ENCODE results near the gene ATL2.
A peak's percentile ranks its signal among the peaks of the same experiment; 100 is the strongest.

Gene ATL2

DNA sequence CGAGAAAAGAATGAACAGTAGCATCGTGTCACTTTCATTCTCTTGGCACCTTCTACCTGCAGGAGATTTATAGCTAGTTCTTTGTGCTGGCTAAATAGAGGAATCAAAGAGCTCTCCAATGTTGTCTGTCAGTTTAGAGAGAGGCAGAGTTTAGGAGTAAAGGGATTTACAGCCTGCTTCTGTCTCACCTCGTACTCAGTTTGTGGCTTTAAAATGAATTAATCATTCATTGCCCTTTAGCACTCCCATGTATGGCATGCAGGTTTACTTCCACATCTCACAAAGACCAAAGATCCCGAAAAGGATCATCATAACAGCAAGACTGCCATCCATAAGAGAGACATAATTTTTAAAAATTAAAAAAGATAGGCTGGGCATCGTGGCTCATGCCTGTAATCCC is 42.4 kb upstream of the ATL2 start:
- H3K4me1 ChIP-seq (ENCODE audit: control insufficient read depth, insufficient read depth, low read length): no peaks in the 10 kb centered on the region
- ChIA-PET CTCF (interaction anchor here (0.7 kb wide), 1 partner anchor 29 kb away, joined by 3 read pairs; no protein-coding TSS in a partner anchor), POLR2A (no interaction called here)
- TF ChIP-seq ZNF747 (tag by site-specific recombination; IDR thresholded peaks at IDR 0.05) (no peak), RBAK (tag by site-specific recombination; IDR thresholded peaks at IDR 0.05) (no peak), ZBTB8A (tag by site-specific recombination; IDR thresholded peaks at IDR 0.05) (no peak), KLF8 (tag by site-specific recombination; IDR thresholded peaks at IDR 0.05) (no peak), EGR2 (tag by site-specific recombination; IDR thresholded peaks at IDR 0.05; ENCODE audit: low read depth) (no peak), KLF10 (tag by site-specific recombination; IDR thresholded peaks at IDR 0.05) (no peak), ZNF423 (tag by site-specific recombination; IDR thresholded peaks at IDR 0.05) (no peak), ZNF174 (tag by site-specific recombination; IDR thresholded peaks at IDR 0.05) (no peak), OVOL3 (tag by site-specific recombination; IDR thresholded peaks at IDR 0.05) (no peak), ZNF664 (tag by site-specific recombination; IDR thresholded peaks at IDR 0.05) (no peak)
- TF ChIP-seq, protein P1, sequence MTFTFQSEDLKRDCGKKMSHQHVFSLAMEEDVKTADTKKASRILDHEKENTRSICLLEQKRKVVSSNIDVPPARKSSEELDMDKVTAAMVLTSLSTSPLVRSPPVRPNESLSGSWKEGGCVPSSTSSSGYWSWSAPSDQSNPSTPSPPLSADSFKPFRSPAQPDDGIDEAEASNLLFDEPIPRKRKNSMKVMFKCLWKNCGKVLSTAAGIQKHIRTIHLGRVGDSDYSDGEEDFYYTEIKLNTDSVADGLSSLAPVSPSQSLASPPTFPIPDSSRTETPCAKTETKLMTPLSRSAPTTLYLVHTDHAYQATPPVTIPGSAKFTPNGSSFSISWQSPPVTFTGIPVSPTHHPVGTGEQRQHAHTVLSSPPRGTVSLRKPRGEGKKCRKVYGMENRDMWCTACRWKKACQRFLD (tag by site-specific recombination; IDR thresholded peaks at IDR 0.05): no peak
- no peaks in the 10 kb centered on the region for H3K36me3 ChIP-seq (ENCODE audit: control insufficient read depth in 2 of 2, insufficient read depth in 1 of 2, low read length in 2 of 2)
- no peak overlapping the region for H3K27ac ChIP-seq (ENCODE audit: extremely low read depth, low read depth, low read length)
- H3K4me3 ChIP-seq (ENCODE audit: low read depth, low read length): no peak overlapping the region
- no peaks in the 10 kb centered on the region for H3K9me3 ChIP-seq (ENCODE audit: control insufficient read depth, insufficient read depth, low read depth, low read length)

DNA sequence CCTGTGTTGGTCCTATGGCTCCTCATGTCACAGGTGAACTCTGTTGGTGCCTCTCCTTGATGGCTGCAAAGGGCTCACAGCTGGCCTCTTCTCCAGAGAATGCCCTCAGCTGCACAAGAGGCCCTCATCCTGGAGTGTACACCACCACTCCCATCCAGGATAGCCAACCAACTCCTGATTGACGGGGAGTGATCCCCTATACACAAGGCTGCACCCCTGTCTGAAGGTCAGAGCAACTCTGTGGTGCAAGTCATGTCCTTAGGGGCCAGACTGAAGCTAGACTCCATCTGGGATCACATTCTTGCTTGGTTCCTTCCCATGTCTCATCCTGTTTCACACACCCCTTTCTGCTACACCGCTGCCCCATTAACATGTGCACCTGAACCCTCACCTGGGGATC is 41.7 kb upstream of the ATL2 start:
- ChIA-PET CTCF (interaction anchor here (0.7 kb wide), 1 partner anchor 14 kb away, joined by 3 read pairs; no protein-coding TSS in a partner anchor), POLR2A (no interaction called here)
- TF ChIP-seq ZNF776 (tag by site-specific recombination; IDR thresholded peaks at IDR 0.05; ENCODE audit: borderline replicate concordance) (no peak), GLI4 (tag by site-specific recombination; IDR thresholded peaks at IDR 0.05) (no peak), GFI1B (tag by site-specific recombination; IDR thresholded peaks at IDR 0.05) (no peak)
- Histone ChIP-seq H3K27ac (ENCODE audit: extremely low read depth, low read depth, low read length) (no peak overlapping the region), H3K9me3 (ENCODE audit: control insufficient read depth, insufficient read depth, low read depth, low read length) (no peaks in the 10 kb centered on the region), H3K4me3 (ENCODE audit: low read depth, low read length) (no peak overlapping the region), H3K4me1 (ENCODE audit: control insufficient read depth, insufficient read depth, low read length) (no peaks in the 10 kb centered on the region), H3K36me3 (ENCODE audit: control insufficient read depth in 2 of 2, insufficient read depth in 1 of 2, low read length in 2 of 2) (no peaks in the 10 kb centered on the region)

DNA sequence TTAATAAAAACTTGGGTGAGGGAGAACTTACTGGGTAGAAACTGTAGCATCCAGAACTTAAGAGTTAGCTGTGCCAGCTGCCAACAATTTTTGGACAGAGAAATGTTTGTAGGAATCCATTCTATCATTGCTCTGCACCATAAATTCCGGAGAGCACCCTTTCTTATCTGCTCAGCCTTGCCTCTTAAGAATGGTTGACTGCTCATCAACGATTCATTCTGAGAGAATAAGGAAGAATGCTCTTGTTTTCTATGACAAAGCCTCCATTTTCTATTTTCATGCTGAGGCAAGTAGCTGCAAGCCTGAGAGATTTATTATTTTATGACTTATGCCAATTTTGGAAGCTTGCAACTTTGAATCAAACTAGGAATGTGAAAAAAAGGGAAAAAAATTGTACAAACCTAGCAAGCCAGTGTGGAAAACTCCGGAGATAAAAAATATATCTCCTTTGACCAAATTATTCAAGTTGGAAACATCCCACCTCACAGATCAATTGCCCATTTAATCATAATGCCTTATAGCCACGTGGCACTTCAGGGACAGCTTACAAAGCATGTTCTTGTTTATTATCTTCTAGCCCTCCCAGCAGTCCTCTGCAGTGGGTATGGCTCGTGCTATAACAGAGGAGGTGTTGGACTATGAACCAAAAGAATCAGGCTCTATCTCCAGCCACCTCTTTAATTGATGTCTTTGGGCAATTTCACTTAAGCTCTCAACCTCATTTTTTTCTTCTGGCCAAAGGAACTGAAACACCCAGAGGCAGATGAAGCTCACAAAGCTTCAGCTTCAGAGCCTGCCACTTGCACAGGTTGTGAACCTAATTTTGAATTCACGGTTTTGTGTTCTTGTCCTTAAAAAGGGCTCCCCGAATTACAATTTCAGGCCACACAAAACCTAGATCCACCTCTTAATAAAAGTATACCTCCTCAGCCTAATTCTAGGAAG is 40.9 kb upstream of the ATL2 start:
- Histone ChIP-seq H3K4me3 (ENCODE audit: low read depth, low read length) (no peak overlapping the region), H3K27ac (ENCODE audit: extremely low read depth, low read depth, low read length) (no peak overlapping the region), H3K36me3 (ENCODE audit: control insufficient read depth in 2 of 2, insufficient read depth in 1 of 2, low read length in 2 of 2) (no peaks in the 10 kb centered on the region), H3K9me3 (ENCODE audit: control insufficient read depth, insufficient read depth, low read depth, low read length) (no peaks in the 10 kb centered on the region), H3K4me1 (ENCODE audit: control insufficient read depth, insufficient read depth, low read length) (no peaks in the 10 kb centered on the region)
- ChIA-PET POLR2A (interaction anchor here (0.7 kb wide), 1 partner anchor 14 kb away, joined by 3 read pairs; no protein-coding TSS in a partner anchor), CTCF (interaction anchor here (0.6 to 0.8 kb wide), 3 partner anchors 11 to 90 kb away, joined by 3 read pairs; no protein-coding TSS in a partner anchor)
- TF ChIP-seq ZNF354C (tag by site-specific recombination; IDR thresholded peaks at IDR 0.05; ENCODE audit: borderline replicate concordance, low read depth) (no peak), BCL11B (tag by site-specific recombination; IDR thresholded peaks at IDR 0.05; ENCODE audit: low read depth) (no peak), ZNF140 (tag by site-specific recombination; IDR thresholded peaks at IDR 0.05) (no peak), ZNF501 (tag by site-specific recombination; IDR thresholded peaks at IDR 0.05) (no peak), ZBTB17 (tag by site-specific recombination; IDR thresholded peaks at IDR 0.05) (peak; percentile 63), ZNF48 (tag by site-specific recombination; IDR thresholded peaks at IDR 0.05) (no peak), ZEB2 (tag by site-specific recombination; IDR thresholded peaks at IDR 0.05) (no peak), SP7 (tag by site-specific recombination; IDR thresholded peaks at IDR 0.05) (no peak), ZNF335 (tag by site-specific recombination; conservative IDR thresholded peaks at IDR 0.05) (peak; percentile 58), ZNF629 (tag by site-specific recombination; IDR thresholded peaks at IDR 0.05) (no peak), KLF9 (tag by site-specific recombination; IDR thresholded peaks at IDR 0.05; ENCODE audit: low read depth) (no peak), ZNF654 (tag by site-specific recombination; IDR thresholded peaks at IDR 0.05; ENCODE audit: low read depth) (no peak), HOXA7 (CRISPR knock-in tag; IDR thresholded peaks at IDR 0.05; ENCODE audit: borderline replicate concordance) (no peak)
- TF ChIP-seq, protein P2, sequence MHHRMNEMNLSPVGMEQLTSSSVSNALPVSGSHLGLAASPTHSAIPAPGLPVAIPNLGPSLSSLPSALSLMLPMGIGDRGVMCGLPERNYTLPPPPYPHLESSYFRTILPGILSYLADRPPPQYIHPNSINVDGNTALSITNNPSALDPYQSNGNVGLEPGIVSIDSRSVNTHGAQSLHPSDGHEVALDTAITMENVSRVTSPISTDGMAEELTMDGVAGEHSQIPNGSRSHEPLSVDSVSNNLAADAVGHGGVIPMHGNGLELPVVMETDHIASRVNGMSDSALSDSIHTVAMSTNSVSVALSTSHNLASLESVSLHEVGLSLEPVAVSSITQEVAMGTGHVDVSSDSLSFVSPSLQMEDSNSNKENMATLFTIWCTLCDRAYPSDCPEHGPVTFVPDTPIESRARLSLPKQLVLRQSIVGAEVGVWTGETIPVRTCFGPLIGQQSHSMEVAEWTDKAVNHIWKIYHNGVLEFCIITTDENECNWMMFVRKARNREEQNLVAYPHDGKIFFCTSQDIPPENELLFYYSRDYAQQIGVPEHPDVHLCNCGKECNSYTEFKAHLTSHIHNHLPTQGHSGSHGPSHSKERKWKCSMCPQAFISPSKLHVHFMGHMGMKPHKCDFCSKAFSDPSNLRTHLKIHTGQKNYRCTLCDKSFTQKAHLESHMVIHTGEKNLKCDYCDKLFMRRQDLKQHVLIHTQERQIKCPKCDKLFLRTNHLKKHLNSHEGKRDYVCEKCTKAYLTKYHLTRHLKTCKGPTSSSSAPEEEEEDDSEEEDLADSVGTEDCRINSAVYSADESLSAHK (tag by site-specific recombination; IDR thresholded peaks at IDR 0.05): no peak

Data from HEK293 (cell line).